NCI-H146 treated with DMSO at 0.1 percent for 48 hours (cell line): Measurements from ENCODE around the gene USP21.
"Not testable (repeated sequence)": the region's sequence is repeated elsewhere in the genome, so short reads cannot be mapped to it uniquely, and the experiment has no call there.

Experiments used
- DNase-seq: peaks from one replicate; lab custom pipeline; 2025; ENCODE audit not compliant: unreplicated experiment; lab: John Stamatoyannopoulos, UW

Gene USP21, protein sequence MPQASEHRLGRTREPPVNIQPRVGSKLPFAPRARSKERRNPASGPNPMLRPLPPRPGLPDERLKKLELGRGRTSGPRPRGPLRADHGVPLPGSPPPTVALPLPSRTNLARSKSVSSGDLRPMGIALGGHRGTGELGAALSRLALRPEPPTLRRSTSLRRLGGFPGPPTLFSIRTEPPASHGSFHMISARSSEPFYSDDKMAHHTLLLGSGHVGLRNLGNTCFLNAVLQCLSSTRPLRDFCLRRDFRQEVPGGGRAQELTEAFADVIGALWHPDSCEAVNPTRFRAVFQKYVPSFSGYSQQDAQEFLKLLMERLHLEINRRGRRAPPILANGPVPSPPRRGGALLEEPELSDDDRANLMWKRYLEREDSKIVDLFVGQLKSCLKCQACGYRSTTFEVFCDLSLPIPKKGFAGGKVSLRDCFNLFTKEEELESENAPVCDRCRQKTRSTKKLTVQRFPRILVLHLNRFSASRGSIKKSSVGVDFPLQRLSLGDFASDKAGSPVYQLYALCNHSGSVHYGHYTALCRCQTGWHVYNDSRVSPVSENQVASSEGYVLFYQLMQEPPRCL

DNA sequence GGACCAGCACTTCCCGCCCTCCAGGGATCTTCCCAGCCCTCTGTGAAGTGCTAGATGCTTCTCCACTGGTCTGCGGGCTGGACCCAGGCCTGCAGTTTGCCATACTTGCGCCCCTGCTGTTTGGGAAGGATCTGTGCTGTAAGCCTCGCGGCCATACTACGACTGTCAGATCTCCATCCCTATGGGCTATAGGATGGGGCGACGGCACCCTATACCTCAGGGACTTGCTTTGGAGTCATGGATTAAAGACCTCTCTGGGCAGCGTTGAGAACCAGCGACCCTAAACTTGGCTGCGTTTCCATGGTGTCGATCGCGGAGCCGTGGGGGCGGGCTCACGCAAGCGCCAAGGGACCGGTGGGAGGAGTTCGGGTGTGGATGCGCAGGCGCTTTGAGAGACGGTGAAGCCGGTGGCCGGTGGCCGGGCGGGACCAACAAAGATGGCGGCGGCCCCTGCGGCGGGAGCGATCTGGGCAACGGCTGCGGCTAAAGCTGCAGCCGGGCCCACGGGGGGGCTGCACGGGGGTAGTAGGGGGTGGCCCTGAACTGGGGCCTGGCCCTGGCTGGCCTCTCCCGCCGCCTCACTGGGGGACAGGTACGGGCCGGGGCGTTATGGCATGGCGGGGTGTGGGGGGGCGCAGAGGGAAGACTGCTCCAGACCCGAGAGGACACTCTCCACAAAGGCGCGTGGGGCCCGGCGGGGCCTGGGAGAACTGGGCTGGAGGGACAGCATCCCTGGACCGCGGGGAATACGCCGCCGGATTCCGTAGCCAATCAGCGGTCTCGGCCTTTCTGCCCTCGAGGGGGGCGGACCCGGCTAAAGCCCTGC is at the start of gene USP21:
USP21 (plus strand) TSS at position 414 of the 826 bp plus-strand sequence. CDS start 1,141 bp downstream, outside the sequence.
- peak; percentile 85 for DNase-seq

GRCh38 chr1:161111117-161111516 is 48.2 kb upstream of the USP21 start:
- DNase-seq, result no peak

- DNase-seq, result no peak
These were observed 47.8 kb upstream of the USP21 start for GRCh38 chr1:161111527-161111926.

DNA sequence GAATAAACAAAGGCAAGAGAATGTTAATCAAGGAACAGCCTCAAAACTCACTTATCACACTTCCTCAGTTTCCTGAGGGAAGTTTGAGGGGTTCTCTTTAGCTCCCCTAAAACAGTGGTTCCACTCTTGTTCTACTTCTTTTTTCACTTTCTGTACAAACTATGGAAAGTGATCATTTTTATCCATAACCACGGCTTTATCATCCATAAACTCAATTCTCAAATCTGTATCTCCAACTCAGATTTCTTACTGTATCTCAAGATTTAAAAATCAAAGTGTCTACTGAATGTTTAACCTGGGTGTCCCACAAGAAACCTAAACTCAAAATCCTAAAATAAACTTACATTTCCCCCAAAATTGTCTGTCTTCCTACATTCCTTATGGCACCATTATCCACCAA is 45.4 kb upstream of the USP21 start:
- DNase-seq, result no peak

- DNase-seq, result no peak
These were observed 44.7 kb upstream of the USP21 start for GRCh38 chr1:161114556-161114955.

DNA sequence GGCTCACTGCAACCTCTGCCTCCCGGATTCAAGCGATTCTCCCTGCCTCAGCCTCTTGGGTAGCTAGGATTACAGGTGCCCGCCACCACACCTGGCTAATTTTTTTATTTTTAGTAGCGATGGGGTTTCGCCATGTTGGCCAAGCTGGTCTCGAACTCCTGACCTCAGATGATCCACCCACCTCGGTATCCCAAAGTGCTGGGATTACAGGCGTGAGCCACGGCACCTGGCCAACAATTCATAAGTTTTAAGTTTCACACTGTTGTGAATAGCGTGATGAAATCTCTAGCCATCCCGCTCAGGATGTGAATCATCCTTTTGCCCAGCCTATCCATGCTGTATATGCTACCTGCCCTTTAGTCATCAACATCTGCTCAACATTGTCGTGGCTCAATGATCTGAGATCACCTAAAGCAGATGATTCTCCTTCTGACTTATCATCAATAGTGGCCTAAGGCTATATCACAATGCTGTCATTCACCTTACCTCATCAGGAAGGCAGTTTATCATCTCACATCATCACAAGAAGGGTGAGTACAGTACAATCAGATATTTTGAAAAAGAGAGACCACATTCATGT is 44.1 kb upstream of the USP21 start:
- DNase-seq, result no peak

- not testable (repeated sequence) for DNase-seq
These were observed 43.3 kb upstream of the USP21 start for GRCh38 chr1:161115961-161116360.

DNA sequence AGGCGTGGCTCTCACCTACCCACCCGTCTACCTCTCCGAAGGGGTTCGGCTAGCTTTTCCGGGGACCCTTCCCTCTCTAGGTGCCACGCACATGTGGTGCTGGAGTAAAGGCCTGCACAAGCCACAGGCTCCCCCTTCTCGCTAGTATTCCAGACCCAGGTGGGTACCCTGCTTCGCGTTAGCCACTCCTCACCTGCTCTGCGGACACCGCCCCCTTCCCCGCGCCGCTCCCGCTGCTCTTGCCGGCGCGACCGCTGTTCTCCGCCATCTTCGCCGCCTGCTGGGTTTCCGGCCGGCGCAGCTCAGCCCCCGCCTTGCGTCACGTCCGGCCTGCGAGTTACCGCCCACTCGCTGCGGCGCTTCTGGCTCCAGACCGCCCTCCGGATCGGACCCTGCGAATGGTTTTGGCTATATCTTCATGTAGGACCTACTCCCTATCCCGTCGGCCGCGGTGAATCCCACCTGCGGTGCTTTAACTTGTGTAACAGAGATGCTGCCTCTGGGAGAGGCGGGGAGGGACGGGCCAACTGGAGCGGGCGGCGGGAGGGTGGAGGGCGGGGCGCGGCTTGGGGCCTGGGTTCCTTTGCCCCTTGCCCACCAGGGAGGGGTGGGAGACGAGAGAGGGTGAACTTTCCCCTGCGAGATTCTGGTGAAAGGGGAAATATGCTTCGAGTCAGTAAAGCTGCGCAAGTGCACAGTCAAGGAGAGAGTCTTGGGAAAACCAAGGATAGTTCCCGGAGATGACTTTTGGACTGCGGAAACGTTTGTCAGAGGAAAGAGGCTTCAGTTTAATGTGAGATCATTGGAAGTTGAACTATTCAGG is 41.3 kb upstream of the USP21 start, which contains the start of the genes NIT1 and PFDN2:
NIT1 (plus strand) TSS at position 347 of the 823 bp plus-strand sequence; CDS start at position 419, 72 bp downstream.
PFDN2 (minus strand) TSS at position 279 of the 823 bp plus-strand sequence; CDS start at position 268, 11 bp downstream.
- DNase-seq, result peak; percentile 71

DNA sequence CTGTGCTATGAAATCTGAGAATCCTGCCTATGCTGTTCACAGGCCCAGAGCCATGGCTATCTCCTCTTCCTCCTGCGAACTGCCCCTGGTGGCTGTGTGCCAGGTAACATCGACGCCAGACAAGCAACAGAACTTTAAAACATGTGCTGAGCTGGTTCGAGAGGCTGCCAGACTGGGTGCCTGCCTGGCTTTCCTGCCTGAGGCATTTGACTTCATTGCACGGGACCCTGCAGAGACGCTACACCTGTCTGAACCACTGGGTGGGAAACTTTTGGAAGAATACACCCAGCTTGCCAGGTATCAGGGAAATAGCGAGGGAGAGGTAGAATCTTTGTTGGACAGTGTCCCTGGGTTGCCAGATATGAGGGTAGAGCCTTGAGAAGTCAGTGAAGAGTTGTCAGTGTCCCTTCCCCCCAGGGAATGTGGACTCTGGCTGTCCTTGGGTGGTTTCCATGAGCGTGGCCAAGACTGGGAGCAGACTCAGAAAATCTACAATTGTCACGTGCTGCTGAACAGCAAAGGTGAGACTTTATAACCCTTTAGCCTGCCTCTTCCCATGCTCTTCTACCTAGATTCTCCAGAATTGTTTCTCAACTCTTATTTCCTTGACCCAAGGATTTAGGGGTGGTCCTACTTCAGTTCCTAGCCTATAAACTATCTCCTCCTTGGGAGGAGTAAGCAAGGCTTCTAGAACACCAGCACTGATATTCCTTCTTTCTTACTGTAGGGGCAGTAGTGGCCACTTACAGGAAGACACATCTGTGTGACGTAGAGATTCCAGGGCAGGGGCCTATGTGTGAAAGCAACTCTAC is 40.0 kb upstream of the USP21 start:
- no peak for DNase-seq

DNA sequence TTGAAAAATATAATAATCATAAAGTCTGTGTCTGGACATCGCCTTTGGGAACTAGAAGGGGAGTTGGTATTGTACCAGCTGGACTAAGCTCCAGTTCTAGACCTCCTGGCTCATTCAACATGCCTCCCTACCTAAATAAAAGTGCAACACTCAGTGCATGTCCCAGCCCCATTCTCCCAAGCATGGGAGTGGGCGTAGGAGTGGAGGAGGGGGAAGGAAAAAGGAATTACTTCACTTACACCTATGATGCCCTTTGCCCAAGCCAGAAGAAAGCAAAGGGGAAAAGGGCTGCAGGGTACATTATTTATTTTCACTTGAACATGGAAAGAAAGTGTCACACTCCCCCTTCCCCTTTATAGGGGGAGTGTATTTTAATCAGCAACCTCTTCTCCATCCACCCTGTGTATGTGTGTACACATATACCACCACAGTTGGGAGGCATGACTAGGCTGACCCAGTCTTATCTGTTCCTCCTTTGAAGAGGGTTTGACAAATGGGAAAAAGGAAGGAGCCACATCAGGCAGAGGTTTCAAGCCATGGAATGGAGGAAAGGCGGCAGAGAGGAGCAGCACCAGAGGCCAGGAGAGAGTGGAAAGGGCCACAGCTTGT is 38.2 kb upstream of the USP21 start:
- DNase-seq, result no peak

GRCh38 chr1:161121834-161122233 is 37.5 kb upstream of the USP21 start:
- no peak for DNase-seq

DNA sequence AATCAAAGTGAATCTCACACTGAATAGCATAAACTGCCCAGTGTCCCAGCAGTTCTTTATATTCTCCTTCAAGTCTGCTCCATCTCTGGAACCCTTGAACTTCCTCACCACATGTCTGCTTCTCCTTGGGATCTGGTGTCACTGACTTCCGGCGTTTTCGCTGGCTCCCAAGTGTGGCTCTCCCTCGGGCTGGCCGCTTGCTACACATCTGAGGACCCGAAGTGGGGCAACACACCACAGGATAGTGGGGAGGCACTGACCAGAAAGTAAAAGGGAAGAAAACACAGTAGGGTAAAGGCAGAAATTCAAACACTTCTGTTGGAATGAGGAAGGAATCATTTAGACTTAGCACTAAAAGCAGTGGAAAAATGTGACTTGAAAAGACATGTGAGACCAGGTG is 36.3 kb upstream of the USP21 start:
- no peak for DNase-seq

- no peak for DNase-seq
These were observed 31.7 kb upstream of the USP21 start for GRCh38 chr1:161127649-161128048.

GRCh38 chr1:161128591-161129420 is 30.5 kb upstream of the USP21 start:
- DNase-seq, result no peak

- DNase-seq, result no peak
These were observed 29.0 kb upstream of the USP21 start for GRCh38 chr1:161130266-161130665.

- no peak for DNase-seq
These were observed 27.5 kb upstream of the USP21 start for GRCh38 chr1:161131523-161132409.
